H9 (cell line): ENCODE measurements around the gene ANAPC4. TPM values are rescaled to one million over a fixed set of nuclear protein-coding genes. Genes with fewer than 3 reads are reported as not detected.
"Not testable (repeated sequence)": the region's sequence is repeated elsewhere in the genome, so short reads cannot be mapped to it uniquely, and the experiment has no call there.

Experiments used
- DNase-seq: peaks from one replicate; pipeline ENCODE4 v3.0.0-alpha.2; 2017
- H2AFZ ChIP-seq: one replicate; pipeline ENCODE4 v1.6.1; 2013; ENCODE audit warnings: mild to moderate bottlenecking, low read length, control low read depth, moderate library complexity
- H2AK5ac ChIP-seq: 2 replicates; pipeline ENCODE4 v1.6.1; 2013; ENCODE audit warnings: low read length, control low read depth, mixed read lengths; ENCODE audit not compliant: insufficient read length
- H2BK120ac ChIP-seq: one replicate; pipeline ENCODE4 v1.6.1; 2013; ENCODE audit warnings: low read depth, mild to moderate bottlenecking, low read length, control low read depth, inconsistent platforms; ENCODE audit not compliant: poor library complexity, severe bottlenecking
- H2BK12ac ChIP-seq: 2 replicates; pipeline ENCODE4 v1.6.1; 2013; ENCODE audit warnings: low read length, control low read depth, mixed read lengths, low read depth; ENCODE audit not compliant: insufficient read length
- H2BK15ac ChIP-seq: 2 replicates; pipeline ENCODE4 v1.6.1; 2013; ENCODE audit warnings: low read depth, low read length, control low read depth
- H2BK20ac ChIP-seq: one replicate; pipeline ENCODE4 v1.6.1; 2013; ENCODE audit warnings: low read depth, mild to moderate bottlenecking, low read length, control low read depth, inconsistent platforms; ENCODE audit not compliant: poor library complexity, severe bottlenecking
- H2BK5ac ChIP-seq: 2 replicates; pipeline ENCODE4 v1.6.1; 2013; ENCODE audit warnings: low read length, control low read depth, mixed read lengths; ENCODE audit not compliant: insufficient read length
- H3K14ac ChIP-seq: 2 replicates; pipeline ENCODE4 v1.6.1; 2013; ENCODE audit warnings: low read length, control low read depth; ENCODE audit not compliant: insufficient read depth
- H3K18ac ChIP-seq: 2 replicates; pipeline ENCODE4 v1.6.1; 2013; ENCODE audit warnings: low read depth, mild to moderate bottlenecking, mixed read lengths, low read length, control low read depth; ENCODE audit not compliant: insufficient read length
- H3K23ac ChIP-seq: 2 replicates; pipeline ENCODE4 v1.6.1; 2013; ENCODE audit warnings: low read length, control low read depth, mixed read lengths, low read depth; ENCODE audit not compliant: insufficient read length
- H3K23me2 ChIP-seq: 2 replicates; pipeline ENCODE4 v1.6.1; 2013; ENCODE audit warnings: low read depth, mild to moderate bottlenecking, mixed read lengths, low read length, control low read depth; ENCODE audit not compliant: insufficient read length, poor library complexity, severe bottlenecking
- H3K27ac ChIP-seq: 2 replicates; pipeline ENCODE4 v1.5.1; 2013; ENCODE audit warnings: low read length, control low read depth, mixed read lengths, low read depth; ENCODE audit not compliant: insufficient read length
- H3K27me3 ChIP-seq: 2 replicates; pipeline ENCODE4 v1.6.1; 2013; ENCODE audit warnings: low read length, control low read depth, inconsistent platforms; ENCODE audit not compliant: insufficient read depth
- H3K4ac ChIP-seq: 2 replicates; pipeline ENCODE4 v1.6.1; 2013; ENCODE audit warnings: low read depth, mild to moderate bottlenecking, control low read depth, inconsistent platforms, low read length, moderate library complexity
- H3K4me1 ChIP-seq: 2 replicates; pipeline ENCODE4 v1.6.1; 2013; ENCODE audit warnings: low read length, control low read depth, inconsistent platforms; ENCODE audit not compliant: insufficient read depth
- H3K4me2 ChIP-seq: 2 replicates; pipeline ENCODE4 v1.6.1; 2013; ENCODE audit warnings: low read length, control low read depth, mixed read lengths; ENCODE audit not compliant: insufficient read length, insufficient read depth
- H3K56ac ChIP-seq: 2 replicates; pipeline ENCODE4 v1.6.1; 2013; ENCODE audit warnings: low read depth, mild to moderate bottlenecking, mixed read lengths, low read length, control low read depth; ENCODE audit not compliant: insufficient read length
- H3K79me1 ChIP-seq: 2 replicates; pipeline ENCODE4 v1.6.1; 2013; ENCODE audit warnings: low read depth, mild to moderate bottlenecking, moderate library complexity, low read length, control low read depth, inconsistent platforms; ENCODE audit not compliant: insufficient read depth, poor library complexity, severe bottlenecking
- H3K79me2 ChIP-seq: 2 replicates; pipeline ENCODE4 v1.6.1; 2013; ENCODE audit warnings: low read length, control low read depth, inconsistent platforms; ENCODE audit not compliant: insufficient read depth
- H3K9ac ChIP-seq: 2 replicates; pipeline ENCODE4 v1.6.1; 2013; ENCODE audit warnings: low read length, control low read depth, mixed read lengths; ENCODE audit not compliant: insufficient read length; ENCODE audit errors: extremely low read depth
- H3K9me3 ChIP-seq: one replicate; pipeline ENCODE4 v1.6.1; 2013; ENCODE audit warnings: low read depth, low read length, inconsistent platforms; ENCODE audit not compliant: control insufficient read depth
- H3T11ph ChIP-seq: one replicate; pipeline ENCODE4 v1.6.1; 2013; ENCODE audit warnings: mild to moderate bottlenecking, low read length, control low read depth, inconsistent platforms
- H4K20me1 ChIP-seq: one replicate; pipeline ENCODE4 v1.6.1; 2013; ENCODE audit not compliant: control insufficient read depth, insufficient read length, insufficient read depth
- H4K5ac ChIP-seq: 2 replicates; pipeline ENCODE4 v1.6.1; 2013; ENCODE audit warnings: low read depth, mild to moderate bottlenecking, mixed read lengths, low read length, control low read depth; ENCODE audit not compliant: insufficient read length
- H4K8ac ChIP-seq: replicated peaks from 2 replicates; pipeline ENCODE4 v1.6.1; 2013; ENCODE audit warnings: low read length, control low read depth, mixed read lengths, low read depth; ENCODE audit not compliant: insufficient read length
- H4K91ac ChIP-seq: 2 replicates; pipeline ENCODE4 v1.6.1; 2013; ENCODE audit warnings: low read depth, mild to moderate bottlenecking, moderate library complexity, mixed read lengths, low read length, control low read depth; ENCODE audit not compliant: insufficient read length
- H3K27ac Mint-ChIP-seq, 3 experiments: 2 replicates in 2 of 3; 3 replicates in 1 of 3; pipeline ENCODE4 v1.8.0; 2020 to 2021; ENCODE audit warnings: mixed read lengths in 3 of 3, mild to moderate bottlenecking in 1 of 3, moderate library complexity in 1 of 3
- H3K27me3 Mint-ChIP-seq: 2 replicates; pipeline ENCODE4 v1.8.0; 2021; ENCODE audit warnings: low read depth, mild to moderate bottlenecking, moderate library complexity, mixed read lengths
- H3K36me3 Mint-ChIP-seq, 3 experiments: 2 replicates in 2 of 3; 3 replicates in 1 of 3; pipeline ENCODE4 v1.8.0; 2020 to 2021; ENCODE audit warnings: low read depth in 3 of 3, mixed read lengths in 3 of 3; ENCODE audit not compliant: insufficient read depth in 1 of 3
- H3K4me1 Mint-ChIP-seq, 2 experiments: 2 replicates each; pipeline ENCODE4 v1.8.0; 2020; ENCODE audit warnings: mixed read lengths in 2 of 2
- H3K4me3 Mint-ChIP-seq, 2 experiments: 2 replicates in 1 of 2; 3 replicates in 1 of 2; pipeline ENCODE4 v1.8.0; 2020 to 2021; ENCODE audit warnings: mild to moderate bottlenecking in 2 of 2, mixed read lengths in 2 of 2, moderate library complexity in 1 of 2
- H3K9me3 Mint-ChIP-seq, 2 experiments: 2 replicates in 1 of 2; 3 replicates in 1 of 2; pipeline ENCODE4 v1.8.0; 2020; ENCODE audit warnings: mild to moderate bottlenecking in 2 of 2, mixed read lengths in 2 of 2, moderate library complexity in 1 of 2
- CTCF ChIP-seq: fragments of 200-600 bp; sonication (generic); conservative IDR thresholded peaks from 3 replicates; pipeline ENCODE4 v1.8.0; 2021; ENCODE audit warnings: antibody characterized with exemption, mild to moderate bottlenecking
- WGBS: extraction: QIAGEN DNeasy Blood & Tissue Kit; methylation state at CpG from one replicate; pipeline ENCODE4 v1.1.7; 2013; ENCODE audit warnings: missing lambda C conversion rate, low lambda C conversion rate, mixed read lengths; ENCODE audit not compliant: insufficient read length; ENCODE audit errors: extremely low coverage; 5-methylcytosine and 5-hydroxymethylcytosine counted together
- total RNA-seq: library from RNA; stranded (reverse); gene quantifications from 2 replicates; pipeline ENCODE4 v1.2.1, GENCODE V29; 2021

ANAPC4 gene
- total RNA-seq, 1 experiment from 2014 or later, result 42.5 TPM

GRCh38 chr4:25370242-25370641 lies 6.8 kb upstream of the ANAPC4 start:
- H2BK15ac ChIP-seq, result no peak overlapping the region
- no peak overlapping the region for H3T11ph ChIP-seq
- no peak overlapping the region for H4K91ac ChIP-seq
- no peaks in the 10 kb centered on the region for H3K23me2 ChIP-seq
- Mint-ChIP-seq H3K36me3 (no peaks in the 10 kb centered on the region), H3K9me3 (no peaks in the 10 kb centered on the region), H3K27me3 (no peaks in the 10 kb centered on the region), H3K4me1 (peaks cover 19 to 20% of the 10 kb centered on the region in 2 experiments), H3K4me3 (no peak overlapping the region), H3K27ac (peak overlapping the region in 1 of 3 experiments; percentile 92; a peak in 2 of 7 replicates)
- H3K79me2 ChIP-seq, result no peaks in the 10 kb centered on the region
- no peak overlapping the region for H2AFZ ChIP-seq
- no peaks in the 10 kb centered on the region for H3K27me3 ChIP-seq
- H3K9ac ChIP-seq, result no peak overlapping the region
- H4K20me1 ChIP-seq, result no peaks in the 10 kb centered on the region
- H2BK12ac ChIP-seq, result no peak overlapping the region
- no peak for DNase-seq
- H3K4me1 ChIP-seq, result 0 out of 2 replicates have a peak, but pooled peaks cover 3% of the 10 kb centered on the region
- H2AK5ac ChIP-seq, result no peak overlapping the region
- H2BK120ac ChIP-seq, result no peak overlapping the region
- H4K5ac ChIP-seq, result no peak overlapping the region
- H4K8ac ChIP-seq, result no peak overlapping the region
- no peak overlapping the region for H3K27ac ChIP-seq
- no peak overlapping the region for H3K4ac ChIP-seq
- TF ChIP-seq CTCF, result no peak
- no peaks in the 10 kb centered on the region for H3K79me1 ChIP-seq
- H3K14ac ChIP-seq, result no peak overlapping the region
- H3K23ac ChIP-seq, result no peak overlapping the region
- H3K4me2 ChIP-seq, result no peak overlapping the region
- WGBS, result no CpG with 5 or more reads among the region's 2 CpGs
- no peak overlapping the region for H2BK20ac ChIP-seq
- no peak overlapping the region for H2BK5ac ChIP-seq
- no peak overlapping the region for H3K56ac ChIP-seq
- no peak overlapping the region for H3K18ac ChIP-seq
- no peaks in the 10 kb centered on the region for H3K9me3 ChIP-seq

DNA sequence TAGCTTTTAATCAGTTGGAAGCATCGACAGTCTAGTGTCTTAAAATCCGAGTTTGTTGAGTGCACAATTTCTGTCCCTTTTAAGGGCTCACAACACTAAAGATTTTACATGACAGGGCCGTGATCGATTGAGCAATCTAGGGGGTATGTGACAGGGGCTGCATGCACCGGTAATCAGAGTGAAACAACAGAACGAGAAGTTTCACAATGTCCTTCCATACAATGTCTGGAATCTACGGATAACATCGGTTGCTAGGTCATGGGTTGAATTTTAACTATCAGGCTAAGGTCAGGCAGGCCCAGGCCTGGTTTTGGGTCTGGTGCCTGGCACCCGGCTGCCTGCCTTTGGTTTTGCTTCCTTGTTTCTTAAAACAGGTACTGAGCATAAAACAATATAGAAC lies 4.5 kb upstream of the ANAPC4 start:
- H3K23ac ChIP-seq, H3K27me3 Mint-ChIP-seq, H3K27ac ChIP-seq, H2AFZ ChIP-seq, H2AK5ac ChIP-seq, H2BK20ac ChIP-seq, H4K91ac ChIP-seq, H3K36me3 Mint-ChIP-seq, H3K23me2 ChIP-seq, H3K9me3 Mint-ChIP-seq, H3K9me3 ChIP-seq, H3K4me2 ChIP-seq, H2BK120ac ChIP-seq, H2BK12ac ChIP-seq, H3K27me3 ChIP-seq, H2BK5ac ChIP-seq, H3K9ac ChIP-seq, H2BK15ac ChIP-seq, H3K4me1 ChIP-seq, H3K4ac ChIP-seq, H3K56ac ChIP-seq, H3K14ac ChIP-seq, H3K18ac ChIP-seq, H3K79me2 ChIP-seq, DNase-seq, H3K4me3 Mint-ChIP-seq, H4K5ac ChIP-seq, H3K79me1 ChIP-seq, H3K27ac Mint-ChIP-seq, H4K8ac ChIP-seq, H3T11ph ChIP-seq, H4K20me1 ChIP-seq: not testable (repeated sequence)
- peaks cover 25 to 26% of the 10 kb centered on the region in 2 experiments for H3K4me1 Mint-ChIP-seq
- WGBS, result no CpG with 5 or more reads among the region's 9 CpGs
